PC-3 (cell line): ENCODE results near the gene MOCS2. TPM values are rescaled to one million over a fixed set of nuclear protein-coding genes. Genes with fewer than 3 reads are reported as not detected.

ENCODE experiments used
- ATAC-seq: fragments of 200-7000 bp; cut with Tn5 transposase; 2 replicates; pipeline ENCODE4 v1.9.1; 2020; ENCODE audit warnings: mild to moderate bottlenecking, moderate library complexity
- BruUV-seq: library from RNA; stranded (reverse); fragments of 400-500 nt; replicated peaks from 2 replicates; lab custom pipeline; 2021; lab: Mats Ljungman, UMichigan
- CTCF ChIA-PET: fragments of 300-600 bp; sonication (Branson Sonifier 250); formaldehyde crosslinking; loops from one replicate; lab custom pipeline; 2022; ENCODE audit warnings: antibody characterized with exemption; lab: Charles Lee
- POLR2A ChIA-PET: fragments of 300-600 bp; sonication (Branson Sonifier 250); formaldehyde crosslinking; loops from one replicate; lab custom pipeline; 2022; ENCODE audit warnings: antibody characterized with exemption; ENCODE audit not compliant: unreplicated experiment; lab: Charles Lee
- DNase-seq: peaks from one replicate; pipeline ENCODE4 v3.0.0-alpha.2; 2015
- H2AFZ ChIP-seq: fragments of 300-600 bp; sonication (generic); 2 replicates; pipeline ENCODE4 v1.6.0; 2016; ENCODE audit warnings: antibody characterized with exemption, low read length
- H3F3A ChIP-seq: fragments of 300-600 bp; sonication (generic); one replicate; pipeline ENCODE4 v1.6.0; 2017; ENCODE audit warnings: antibody characterized with exemption, low read length, control low read depth, mild to moderate bottlenecking; ENCODE audit not compliant: unreplicated experiment
- H3K27ac ChIP-seq: fragments of 300-600 bp; sonication (generic); 2 replicates; pipeline ENCODE4 v1.5.1; 2016; ENCODE audit warnings: mild to moderate bottlenecking, low read length
- H3K27me3 ChIP-seq: fragments of 300-600 bp; sonication (generic); 2 replicates; pipeline ENCODE4 v1.6.1; 2016; ENCODE audit warnings: low read length, mixed read lengths
- H3K36me3 ChIP-seq: fragments of 300-600 bp; sonication (generic); 2 replicates; pipeline ENCODE4 v1.6.1; 2016; ENCODE audit warnings: low read depth, mixed run types, low read length, mixed read lengths
- H3K4me1 ChIP-seq: fragments of 300-600 bp; sonication (generic); 2 replicates; pipeline ENCODE4 v1.5.1; 2016; ENCODE audit warnings: low read length; ENCODE audit not compliant: insufficient read depth
- H3K4me2 ChIP-seq: fragments of 300-600 bp; sonication (generic); 2 replicates; pipeline ENCODE4 v1.6.0; 2016; ENCODE audit warnings: low read length
- H3K4me3 ChIP-seq: fragments of 300-600 bp; sonication (generic); 2 replicates; pipeline ENCODE4 v1.5.1; 2016; ENCODE audit warnings: mild to moderate bottlenecking, low read length, mixed read lengths
- H3K79me2 ChIP-seq: fragments of 300-600 bp; sonication (generic); 2 replicates; pipeline ENCODE4 v1.6.1; 2017; ENCODE audit warnings: low read length, mixed read lengths
- H3K9ac ChIP-seq: fragments of 300-600 bp; sonication (generic); 2 replicates; pipeline ENCODE4 v1.6.0; 2016; ENCODE audit warnings: mild to moderate bottlenecking, low read length
- H3K9me2 ChIP-seq: fragments of 300-600 bp; sonication (generic); replicated peaks from 2 replicates; pipeline ENCODE4 v1.6.1; 2016; ENCODE audit warnings: mixed run types, low read length, mixed read lengths
- H3K9me3 ChIP-seq: fragments of 300-600 bp; sonication (generic); 2 replicates; pipeline ENCODE4 v1.6.1; 2016; ENCODE audit warnings: low read length, mixed read lengths
- H4K20me1 ChIP-seq: fragments of 300-600 bp; sonication (generic); 2 replicates; pipeline ENCODE4 v1.6.1; 2016; ENCODE audit warnings: low read length, mixed read lengths
- CTCF ChIP-seq: fragments of 300-600 bp; sonication (generic); conservative IDR thresholded peaks from 2 replicates; pipeline ENCODE4 v1.5.1; 2017; ENCODE audit warnings: antibody characterized with exemption, low read depth, mild to moderate bottlenecking, low read length
- EZH2 ChIP-seq: fragments of 300-600 bp; sonication (generic); IDR thresholded peaks from one replicate; pipeline ENCODE4 v1.6.1; 2017; ENCODE audit warnings: antibody characterized with exemption, mild to moderate bottlenecking, low read length; ENCODE audit not compliant: unreplicated experiment
- EZH2phosphoT487 ChIP-seq: fragments of 300-600 bp; sonication (generic); IDR thresholded peaks from 2 replicates; pipeline ENCODE4 v1.6.1; 2018; ENCODE audit warnings: mild to moderate bottlenecking, antibody characterized with exemption, low read length, borderline replicate concordance
- intact Hi-C: fragments of 100-400 bp; cut with micrococcal nuclease; formaldehyde crosslinking; loops from 2 replicates; pipeline ENCODE4 v1.9.0; 2023
- total RNA-seq: library from RNA; depleted of rRNA; stranded (reverse); fragments of >200 nt; gene quantifications from 2 replicates; pipeline ENCODE4 v1.2.3, GENCODE V29; 2014

The MOCS2 gene
- total RNA-seq, 1 experiment from 2014 or later: 26.5 TPM

DNA sequence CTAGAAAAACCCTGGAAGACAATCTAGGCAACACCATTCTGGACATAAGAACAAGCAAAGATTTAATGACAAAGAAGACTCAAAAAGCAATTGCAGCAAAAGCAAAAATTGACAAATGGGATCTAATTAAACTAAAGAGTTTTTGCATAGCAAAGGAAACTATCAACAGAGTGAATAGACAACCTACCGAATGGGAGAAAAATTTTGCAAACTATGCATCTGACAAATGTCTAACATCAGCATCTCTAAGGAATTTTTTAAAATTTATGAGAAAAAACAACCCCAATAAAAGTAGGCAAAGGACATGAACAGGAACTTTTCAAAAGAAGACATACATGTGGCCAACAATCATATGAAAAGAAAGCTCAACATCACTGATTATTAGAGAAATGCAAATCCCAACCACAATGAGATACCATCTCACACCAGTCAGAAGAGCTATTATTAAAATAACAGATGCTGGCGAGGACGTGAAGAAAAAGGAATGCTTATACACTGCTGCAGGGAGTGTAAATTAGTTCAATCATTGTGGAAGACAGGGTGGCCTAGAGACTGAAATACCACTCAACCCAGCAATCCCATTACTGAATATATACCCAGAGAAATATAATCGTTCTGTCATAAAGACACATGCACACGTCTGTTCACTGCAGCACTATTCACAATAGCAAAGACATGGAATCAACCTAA is 3.8 kb downstream of the MOCS2 start:
- no peak overlapping the region for H3K4me3 ChIP-seq
- no peak overlapping the region for H3K4me2 ChIP-seq
- no peak overlapping the region for H2AFZ ChIP-seq
- TF ChIP-seq EZH2 (no peak), CTCF (no peak), EZH2phosphoT487 (no peak)
- BruUV-seq: no TSS peak
- peaks cover 54% of the 10 kb centered on the region for H3K79me2 ChIP-seq
- no peaks in the 10 kb centered on the region for H3K27me3 ChIP-seq
- H3K9me2 ChIP-seq: no peaks in the 10 kb centered on the region
- DNase-seq: no peak
- H3K27ac ChIP-seq: no peak overlapping the region
- ChIA-PET CTCF (no interaction called here), POLR2A (no interaction called here)
- H3K9me3 ChIP-seq: no peaks in the 10 kb centered on the region
- no peak for ATAC-seq
- H4K20me1 ChIP-seq: no peaks in the 10 kb centered on the region
- H3K4me1 ChIP-seq: peaks cover 17% of the 10 kb centered on the region
- H3K9ac ChIP-seq: no peak overlapping the region
- H3F3A ChIP-seq: no peaks in the 10 kb centered on the region
- intact Hi-C loops: no loop called here
- H3K36me3 ChIP-seq: peaks cover 10% of the 10 kb centered on the region; the same call in 1 of the 2 replicates

- no peak overlapping the region for H2AFZ ChIP-seq
- H3K9me3 ChIP-seq: no peaks in the 10 kb centered on the region
- 0 out of 2 replicates have a peak, but pooled peaks cover 5% of the 10 kb centered on the region for H3K79me2 ChIP-seq
- H3K27me3 ChIP-seq: no peaks in the 10 kb centered on the region
- H3K27ac ChIP-seq: no peak overlapping the region
- peaks cover 30% of the 10 kb centered on the region for H3K36me3 ChIP-seq
- H3K9ac ChIP-seq: no peak overlapping the region
- H3K4me3 ChIP-seq: no peak overlapping the region
- H3K9me2 ChIP-seq: no peaks in the 10 kb centered on the region
- ATAC-seq (peak; percentile 39), DNase-seq (peak; percentile 63)
- no peaks in the 10 kb centered on the region for H3K4me1 ChIP-seq
- no peak for TF ChIP-seq EZH2phosphoT487
- TF ChIP-seq EZH2: no peak
- TF ChIP-seq CTCF: no peak
- no TSS peak for BruUV-seq
- H4K20me1 ChIP-seq: no peaks in the 10 kb centered on the region
- ChIA-PET POLR2A (no interaction called here), CTCF (no interaction called here)
- H3K4me2 ChIP-seq: no peak overlapping the region
- H3F3A ChIP-seq: no peaks in the 10 kb centered on the region
- intact Hi-C loops: no loop called here
Observed at GRCh38 chr5:53100606-53101005, 9.0 kb downstream of the MOCS2 start.

DNA sequence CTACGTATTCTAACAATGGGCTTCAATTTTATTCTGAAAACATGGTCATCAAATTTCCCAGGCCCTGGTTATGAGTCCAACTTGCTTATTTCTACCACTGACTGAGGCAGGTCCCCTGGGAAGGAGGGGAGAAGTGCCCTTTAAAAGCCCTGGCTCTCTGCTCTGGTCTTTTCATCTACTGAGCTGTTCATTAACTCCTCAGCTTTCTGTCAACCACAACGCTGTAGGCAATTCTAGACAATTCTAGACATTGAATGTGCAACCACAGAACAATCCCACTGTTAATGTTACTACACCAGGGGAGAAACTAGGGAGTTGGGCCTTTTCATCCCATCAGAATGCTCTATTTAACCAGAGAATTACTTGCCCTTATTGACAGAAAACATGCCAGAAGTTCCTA is 10.0 kb downstream of the MOCS2 start:
- H3K27ac ChIP-seq: no peak overlapping the region
- intact Hi-C loops: loop anchor here (5.0 to 10.0 kb wide), 2 partner anchors 112 to 315 kb away; partner anchors contain the start of genes ITGA1, ITGA2 and PELO
- no peaks in the 10 kb centered on the region for H3K4me1 ChIP-seq
- H2AFZ ChIP-seq: no peak overlapping the region
- no peaks in the 10 kb centered on the region for H3F3A ChIP-seq
- no peaks in the 10 kb centered on the region for H4K20me1 ChIP-seq
- H3K9me3 ChIP-seq: no peaks in the 10 kb centered on the region
- DNase-seq (no peak), ATAC-seq (no peak)
- peaks cover 35% of the 10 kb centered on the region for H3K36me3 ChIP-seq
- CTCF ChIA-PET: interaction anchor here (0.6 kb wide), 1 partner anchor 15 kb away, joined by 3 read pairs; no protein-coding TSS in a partner anchor
- BruUV-seq: no TSS peak
- no peak for TF ChIP-seq EZH2
- TF ChIP-seq EZH2phosphoT487: no peak
- no peak for TF ChIP-seq CTCF
- no peaks in the 10 kb centered on the region for H3K9me2 ChIP-seq
- H3K9ac ChIP-seq: no peak overlapping the region
- H3K4me3 ChIP-seq: no peak overlapping the region
- no peaks in the 10 kb centered on the region for H3K27me3 ChIP-seq
- POLR2A ChIA-PET: no interaction called here
- H3K79me2 ChIP-seq: 0 out of 2 replicates have a peak, but pooled peaks cover 2% of the 10 kb centered on the region
- no peak overlapping the region for H3K4me2 ChIP-seq
